HepG2 (cell line): ENCODE data around the gene SMAP2. TPM values are rescaled to one million over a fixed set of nuclear protein-coding genes. Genes with fewer than 3 reads are reported as not detected.

Experiments
- ETS1 ChIP-seq: sonication (generic); formaldehyde crosslinking; IDR thresholded peaks from 2 replicates; pipeline ENCODE4 v1.4.0; 2020; ENCODE audit warnings: missing genetic modification reagents
- HNRNPLL ChIP-seq: fragments of 200-400 bp; formaldehyde crosslinking; IDR thresholded peaks from 2 replicates; pipeline ENCODE4 v1.6.1; 2017; ENCODE audit warnings: mild to moderate bottlenecking, low read depth, low read length; ENCODE audit not compliant: poor library complexity, severe bottlenecking
- KDM3A ChIP-seq: IDR thresholded peaks from 2 replicates; pipeline ENCODE4 v1.6.1; 2018; ENCODE audit warnings: low read depth, missing compliant biosample characterization
- MEIS2 ChIP-seq: sonication (generic); formaldehyde crosslinking; IDR thresholded peaks from 2 replicates; pipeline ENCODE4 v1.9.0; 2021; ENCODE audit warnings: mild to moderate bottlenecking, missing genetic modification reagents
- PAXIP1 ChIP-seq: sonication (generic); formaldehyde crosslinking; conservative IDR thresholded peaks from 2 replicates; pipeline ENCODE4 v1.4.0; 2020; ENCODE audit warnings: mild to moderate bottlenecking, missing genetic modification reagents, moderate library complexity
- PCBP1 ChIP-seq: fragments of 200-400 bp; formaldehyde crosslinking; IDR thresholded peaks from 2 replicates; pipeline ENCODE4 v1.6.1; 2017; ENCODE audit warnings: mild to moderate bottlenecking, low read depth, low read length, borderline replicate concordance
- SCMH1 ChIP-seq: sonication (generic); formaldehyde crosslinking; IDR thresholded peaks from 2 replicates; pipeline ENCODE4 v1.9.0; 2021; ENCODE audit warnings: missing genetic modification reagents, mild to moderate bottlenecking, borderline replicate concordance
- SMARCC2 ChIP-seq: fragments of 450-650 bp; IDR thresholded peaks from 2 replicates; pipeline ENCODE4 v1.6.1; 2017; ENCODE audit warnings: antibody characterized with exemption, mild to moderate bottlenecking
- TIGD3 ChIP-seq: sonication (generic); formaldehyde crosslinking; IDR thresholded peaks from 2 replicates; pipeline ENCODE4 v1.5.1; 2020; ENCODE audit warnings: mild to moderate bottlenecking, missing genetic modification reagents, borderline replicate concordance
- ZC3H13 ChIP-seq: sonication (generic); formaldehyde crosslinking; IDR thresholded peaks from 2 replicates; pipeline ENCODE4 v1.8.1; 2023; ENCODE audit warnings: mild to moderate bottlenecking, missing genetic modification reagents, moderate library complexity
- ZNF451 ChIP-seq: sonication (generic); formaldehyde crosslinking; IDR thresholded peaks from 2 replicates; pipeline ENCODE4 v1.5.0; 2020; ENCODE audit warnings: mild to moderate bottlenecking, missing genetic modification reagents
- ZNF615 ChIP-seq: sonication (generic); formaldehyde crosslinking; IDR thresholded peaks from 2 replicates; pipeline ENCODE4 v1.5.0; 2020; ENCODE audit warnings: mild to moderate bottlenecking, missing genetic modification reagents, borderline replicate concordance
- ZNF747 ChIP-seq: sonication (generic); formaldehyde crosslinking; IDR thresholded peaks from 2 replicates; pipeline ENCODE4 v1.8.1; 2023; ENCODE audit warnings: missing genetic modification reagents, mild to moderate bottlenecking, borderline replicate concordance
- ZNF766 ChIP-seq: sonication (generic); formaldehyde crosslinking; IDR thresholded peaks from 2 replicates; pipeline ENCODE4 v1.5.0; 2020; ENCODE audit warnings: missing genetic modification reagents, borderline replicate concordance
- polyA plus RNA-seq, 8 experiments: library from polyadenylated mRNA; depleted of rRNA in 3 of 8; stranded (reverse) in 7 of 8; unstranded in 1 of 8; fragments of >200 nt; fragmentation: Illumina TruSeq in 4 of 8; extraction: Trizol in 4 of 8; gene quantifications; 2 replicates each; pipeline versions ENCODE4 v1.2.1 to v1.2.3, GENCODE V29; 2011 to 2016; ENCODE audit warnings: low read depth in 4 of 8, missing spikeins in 1 of 8, mixed read lengths in 1 of 8; ENCODE audit not compliant: insufficient read depth in 1 of 8
- total RNA-seq, 5 experiments: library from RNA; depleted of rRNA; stranded (reverse); fragments of >200 nt; fragmentation: Illumina TruSeq; extraction: Trizol; gene quantifications; 2 replicates each; pipeline ENCODE4 v1.2.3, GENCODE V29; 2016; ENCODE audit warnings: low read depth in 1 of 5
- TF ChIP-seq, protein P1 (sequence below): sonication (generic); IDR thresholded peaks from 2 replicates; pipeline ENCODE4 v1.6.1; 2016; ENCODE audit warnings: low read depth, borderline replicate concordance
- TF ChIP-seq, protein P2 (sequence below): IDR thresholded peaks from 2 replicates; pipeline ENCODE4 v1.4.0; 2020; ENCODE audit warnings: mild to moderate bottlenecking, missing genetic modification reagents

SMAP2 gene
- total and polyA plus RNA-seq, 2 of the 13 experiments (the other 11 are each of a cell fraction or from before 2014, with no cell fraction given): 19.0 to 22.3 TPM

- TF ChIP-seq TIGD3 (CRISPR knock-in tag): no peak
- TF ChIP-seq SMARCC2: no peak
- 0 out of 2 replicates have a peak, but pooled peaks have one; percentile 14 for TF ChIP-seq ZNF451 (CRISPR knock-in tag)
- TF ChIP-seq HNRNPLL: no peak
- no peak for TF ChIP-seq ZC3H13 (CRISPR knock-in tag)
- no peak for TF ChIP-seq KDM3A
- no peak for TF ChIP-seq ZNF766
- TF ChIP-seq PCBP1: no peak
- TF ChIP-seq, protein P1, sequence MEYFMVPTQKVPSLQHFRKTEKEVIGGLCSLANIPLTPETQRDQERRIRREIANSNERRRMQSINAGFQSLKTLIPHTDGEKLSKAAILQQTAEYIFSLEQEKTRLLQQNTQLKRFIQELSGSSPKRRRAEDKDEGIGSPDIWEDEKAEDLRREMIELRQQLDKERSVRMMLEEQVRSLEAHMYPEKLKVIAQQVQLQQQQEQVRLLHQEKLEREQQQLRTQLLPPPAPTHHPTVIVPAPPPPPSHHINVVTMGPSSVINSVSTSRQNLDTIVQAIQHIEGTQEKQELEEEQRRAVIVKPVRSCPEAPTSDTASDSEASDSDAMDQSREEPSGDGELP: peak; percentile 3; the same call in 1 of the 2 replicates
- TF ChIP-seq SCMH1 (CRISPR knock-in tag): no peak
- no peak for TF ChIP-seq ZNF615
- no peak for TF ChIP-seq ETS1 (CRISPR knock-in tag)
- TF ChIP-seq ZNF747: no peak
- TF ChIP-seq, protein P2, sequence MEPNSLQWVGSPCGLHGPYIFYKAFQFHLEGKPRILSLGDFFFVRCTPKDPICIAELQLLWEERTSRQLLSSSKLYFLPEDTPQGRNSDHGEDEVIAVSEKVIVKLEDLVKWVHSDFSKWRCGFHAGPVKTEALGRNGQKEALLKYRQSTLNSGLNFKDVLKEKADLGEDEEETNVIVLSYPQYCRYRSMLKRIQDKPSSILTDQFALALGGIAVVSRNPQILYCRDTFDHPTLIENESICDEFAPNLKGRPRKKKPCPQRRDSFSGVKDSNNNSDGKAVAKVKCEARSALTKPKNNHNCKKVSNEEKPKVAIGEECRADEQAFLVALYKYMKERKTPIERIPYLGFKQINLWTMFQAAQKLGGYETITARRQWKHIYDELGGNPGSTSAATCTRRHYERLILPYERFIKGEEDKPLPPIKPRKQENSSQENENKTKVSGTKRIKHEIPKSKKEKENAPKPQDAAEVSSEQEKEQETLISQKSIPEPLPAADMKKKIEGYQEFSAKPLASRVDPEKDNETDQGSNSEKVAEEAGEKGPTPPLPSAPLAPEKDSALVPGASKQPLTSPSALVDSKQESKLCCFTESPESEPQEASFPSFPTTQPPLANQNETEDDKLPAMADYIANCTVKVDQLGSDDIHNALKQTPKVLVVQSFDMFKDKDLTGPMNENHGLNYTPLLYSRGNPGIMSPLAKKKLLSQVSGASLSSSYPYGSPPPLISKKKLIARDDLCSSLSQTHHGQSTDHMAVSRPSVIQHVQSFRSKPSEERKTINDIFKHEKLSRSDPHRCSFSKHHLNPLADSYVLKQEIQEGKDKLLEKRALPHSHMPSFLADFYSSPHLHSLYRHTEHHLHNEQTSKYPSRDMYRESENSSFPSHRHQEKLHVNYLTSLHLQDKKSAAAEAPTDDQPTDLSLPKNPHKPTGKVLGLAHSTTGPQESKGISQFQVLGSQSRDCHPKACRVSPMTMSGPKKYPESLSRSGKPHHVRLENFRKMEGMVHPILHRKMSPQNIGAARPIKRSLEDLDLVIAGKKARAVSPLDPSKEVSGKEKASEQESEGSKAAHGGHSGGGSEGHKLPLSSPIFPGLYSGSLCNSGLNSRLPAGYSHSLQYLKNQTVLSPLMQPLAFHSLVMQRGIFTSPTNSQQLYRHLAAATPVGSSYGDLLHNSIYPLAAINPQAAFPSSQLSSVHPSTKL: no peak
- TF ChIP-seq PAXIP1: no peak
- no peak for TF ChIP-seq MEIS2 (CRISPR knock-in tag)
Measured at GRCh38 chr1:40339420-40340323, 33.9 kb upstream of the SMAP2 start (continued).
